Effector memory CD8-positive, alpha-beta T cell (primary cell): ENCODE measurements around the gene XRN1.
A peak's percentile ranks its signal among the peaks of the same experiment; 100 is the strongest.

ENCODE experiments used
- ATAC-seq: fragments of 150-1000 bp; cut with Tn5 transposase; replicated peaks from 2 replicates; pipeline ENCODE4 v1.10.0; 2021; ENCODE audit warnings: mild to moderate bottlenecking, moderate library complexity
- DNase-seq, 3 experiments: peaks; one replicate each; pipeline ENCODE4 v3.0.0; 2021
- H3K27ac Mint-ChIP-seq, 2 donors: one replicate each; pipeline ENCODE4 v1.8.0; 2022; ENCODE audit warnings: mild to moderate bottlenecking in 2 of 2, mixed read lengths in 2 of 2, moderate library complexity in 2 of 2
- H3K27me3 Mint-ChIP-seq, 2 donors: one replicate each; pipeline ENCODE4 v1.8.0; 2022; ENCODE audit warnings: mixed read lengths in 2 of 2
- H3K36me3 Mint-ChIP-seq: one replicate; pipeline ENCODE4 v1.8.0; 2022; ENCODE audit warnings: mild to moderate bottlenecking, moderate library complexity, mixed read lengths; ENCODE audit not compliant: insufficient read depth
- H3K4me1 Mint-ChIP-seq, 2 donors: one replicate each; pipeline ENCODE4 v1.8.0; 2022; ENCODE audit warnings: low read depth in 2 of 2, mixed read lengths in 2 of 2
- H3K4me3 Mint-ChIP-seq, 2 donors: one replicate each; pipeline ENCODE4 v1.8.0; 2022; ENCODE audit warnings: mild to moderate bottlenecking in 2 of 2, mixed read lengths in 2 of 2, moderate library complexity in 2 of 2
- H3K9me3 Mint-ChIP-seq, 2 donors: one replicate each; pipeline ENCODE4 v1.8.0; 2022; ENCODE audit warnings: mixed read lengths in 2 of 2
- total RNA-seq, 9 experiments: gene quantifications; one replicate each; lab custom pipeline; 2026; lab: John Stamatoyannopoulos, UW

XRN1 gene
- 138 to 369 (median 258) reads per million in 9 experiments for total RNA-seq

DNA sequence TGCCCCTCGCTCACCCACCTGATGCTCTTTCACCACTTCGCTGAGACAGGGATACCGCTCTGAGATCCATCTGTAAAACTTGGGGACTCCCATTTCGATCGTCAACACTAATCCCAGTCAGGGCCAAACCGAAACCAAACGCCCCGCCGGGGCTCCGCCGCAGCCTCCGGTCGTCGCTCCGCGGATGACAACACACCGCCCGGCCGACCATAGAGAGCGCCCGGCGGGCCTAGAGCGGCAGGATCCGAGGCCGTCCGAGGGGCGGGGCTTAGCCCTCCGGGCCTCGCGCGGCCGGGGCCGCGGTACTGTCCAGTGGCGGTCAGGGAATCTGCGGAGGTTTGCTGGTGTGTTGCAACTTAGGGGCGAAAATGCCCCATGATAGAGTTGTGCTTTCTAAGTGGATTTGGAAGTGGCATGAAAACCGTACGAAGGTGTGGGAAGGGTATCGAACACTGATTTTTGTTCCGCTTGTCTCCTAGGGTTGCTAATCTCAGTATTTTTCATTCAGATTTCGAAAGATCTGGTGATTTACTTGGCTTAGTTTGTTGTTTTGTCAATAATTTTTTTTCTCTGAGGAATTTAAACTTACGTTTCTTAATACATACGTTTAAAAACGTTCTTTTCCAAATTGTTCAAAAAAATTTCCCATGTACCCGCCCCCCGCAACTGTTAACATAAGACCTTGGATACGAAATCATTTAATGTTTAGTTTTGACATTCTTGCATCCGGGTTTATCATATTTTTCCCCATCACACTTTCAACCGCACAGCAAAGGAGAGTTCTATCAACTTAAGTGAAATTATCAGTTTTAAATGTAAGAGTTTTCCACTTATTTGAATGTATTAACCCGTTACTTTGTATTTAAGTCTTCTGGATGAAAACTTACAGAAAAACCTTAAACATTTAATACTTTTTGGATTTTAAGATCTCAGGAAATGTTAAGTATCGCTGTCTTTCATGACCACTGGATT is at the start of gene XRN1:
Gene XRN1 (minus strand): TSS at position 186 of the 972 bp plus-strand sequence. CDS start 93 bp downstream, at position 93.
- Mint-ChIP-seq H3K27ac (peak within 1 kb of the TSS; percentile 99 to 100), H3K4me1 (peaks cover 27 to 39% of the 10 kb centered on the region in 2 donors), H3K9me3 (no peaks in the 10 kb centered on the region), H3K4me3 (peak within 1 kb of the TSS; percentile 97 to 98), H3K36me3 (peaks cover 30% of the 10 kb centered on the region), H3K27me3 (no peaks in the 10 kb centered on the region)
- peak; percentile 95 to 97 (median 96) for DNase-seq
- peak; percentile 95 for ATAC-seq

GRCh38 chr3:142495103-142495502 is 47.3 kb upstream of the XRN1 start:
- Mint-ChIP-seq H3K27ac (no peak overlapping the region), H3K9me3 (no peaks in the 10 kb centered on the region), H3K27me3 (no peaks in the 10 kb centered on the region), H3K36me3 (peaks cover 71% of the 10 kb centered on the region), H3K4me3 (no peak overlapping the region), H3K4me1 (no peaks in the 10 kb centered on the region)
- no peak for ATAC-seq
- DNase-seq, result no peak

DNA sequence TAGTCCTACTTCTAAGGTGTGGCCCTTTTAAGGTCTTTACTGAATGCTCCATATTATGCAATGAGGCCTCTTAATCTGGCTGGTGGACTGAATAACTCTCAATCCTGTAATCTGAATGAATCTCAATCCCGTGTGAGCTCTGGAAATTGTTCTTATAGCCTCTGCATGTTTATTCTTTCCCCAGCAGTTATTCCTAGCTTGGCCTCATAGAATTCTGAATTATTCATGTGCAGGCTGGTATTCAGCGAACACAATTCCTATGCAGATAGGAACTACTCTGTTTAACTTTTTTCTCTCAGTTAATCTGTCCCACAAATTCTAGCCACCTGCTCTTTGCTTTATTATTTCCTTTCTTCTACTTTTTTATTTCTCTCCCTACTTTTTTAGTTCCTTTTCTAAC is 44.3 kb upstream of the XRN1 start:
- no peak for ATAC-seq
- H3K27ac Mint-ChIP-seq, result no peak overlapping the region

DNA sequence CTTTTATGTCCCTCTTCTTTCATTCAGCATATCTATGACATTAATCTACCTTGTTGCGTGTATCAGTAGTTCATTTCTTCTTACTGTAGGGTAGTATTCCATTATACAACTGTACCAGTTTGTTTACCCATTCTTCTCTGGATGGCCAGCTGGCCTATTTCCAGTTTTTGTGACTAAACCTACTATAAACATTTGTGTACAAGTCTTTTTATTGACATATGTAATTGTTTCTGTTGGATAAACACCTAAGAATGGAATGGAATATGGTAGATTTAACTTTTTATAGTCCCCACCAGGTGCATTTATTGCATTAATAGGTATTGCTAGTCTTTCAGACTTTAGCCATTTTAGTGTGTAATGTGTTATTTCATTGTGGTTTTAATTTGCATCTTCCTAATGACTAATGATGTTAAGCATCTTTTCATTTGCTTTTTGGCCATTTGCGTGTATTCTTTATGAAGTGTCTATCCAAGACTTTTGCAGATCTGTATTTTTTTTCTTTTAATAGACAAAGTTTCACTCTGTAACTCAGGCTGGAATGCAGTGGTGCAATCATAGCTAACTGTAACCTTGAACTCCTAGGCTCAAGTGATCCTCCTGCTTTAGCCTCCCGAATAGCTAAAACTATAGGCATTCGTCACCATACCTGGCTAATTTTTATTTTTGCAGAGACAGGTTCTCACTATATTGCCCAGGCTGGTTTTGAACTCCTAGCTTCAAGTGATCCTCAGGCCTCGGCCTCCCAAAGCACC is 41.9 kb upstream of the XRN1 start:
- H3K4me3 Mint-ChIP-seq, result no peak overlapping the region

More for the DNA sequence above, 44.3 kb upstream of the XRN1 start:
- no peaks in the 10 kb centered on the region for H3K9me3 Mint-ChIP-seq
- no peak for DNase-seq
- H3K4me3 Mint-ChIP-seq, result no peak overlapping the region
- H3K4me1 Mint-ChIP-seq, result peaks cover 0 to 3% of the 10 kb centered on the region in 2 donors
- no peaks in the 10 kb centered on the region for H3K27me3 Mint-ChIP-seq
- peaks cover 63% of the 10 kb centered on the region for H3K36me3 Mint-ChIP-seq

GRCh38 chr3:142484912-142485435 is 37.1 kb upstream of the XRN1 start:
- Mint-ChIP-seq H3K4me3 (no peak overlapping the region), H3K27ac (no peak overlapping the region), H3K9me3 (no peaks in the 10 kb centered on the region), H3K27me3 (no peaks in the 10 kb centered on the region), H3K4me1 (peaks cover 0 to 3% of the 10 kb centered on the region in 2 donors), H3K36me3 (peaks cover 49% of the 10 kb centered on the region)
- DNase-seq, result no peak
- ATAC-seq, result no peak

More for the DNA sequence above, 41.9 kb upstream of the XRN1 start:
- H3K9me3 Mint-ChIP-seq, result no peaks in the 10 kb centered on the region
- DNase-seq (no peak), ATAC-seq (no peak)
- H3K27ac Mint-ChIP-seq, result no peak overlapping the region
- H3K4me1 Mint-ChIP-seq, result peaks cover 0 to 3% of the 10 kb centered on the region in 2 donors
- H3K36me3 Mint-ChIP-seq, result peaks cover 77% of the 10 kb centered on the region
- H3K27me3 Mint-ChIP-seq, result no peaks in the 10 kb centered on the region

GRCh38 chr3:142481196-142481595 is 33.4 kb upstream of the XRN1 start:
- Mint-ChIP-seq H3K36me3 (peaks cover 31% of the 10 kb centered on the region), H3K4me3 (no peak overlapping the region), H3K27ac (no peak overlapping the region), H3K27me3 (no peaks in the 10 kb centered on the region), H3K9me3 (no peaks in the 10 kb centered on the region), H3K4me1 (peaks cover 0 to 3% of the 10 kb centered on the region in 2 donors)
- no peak for DNase-seq
- ATAC-seq, result no peak

DNA sequence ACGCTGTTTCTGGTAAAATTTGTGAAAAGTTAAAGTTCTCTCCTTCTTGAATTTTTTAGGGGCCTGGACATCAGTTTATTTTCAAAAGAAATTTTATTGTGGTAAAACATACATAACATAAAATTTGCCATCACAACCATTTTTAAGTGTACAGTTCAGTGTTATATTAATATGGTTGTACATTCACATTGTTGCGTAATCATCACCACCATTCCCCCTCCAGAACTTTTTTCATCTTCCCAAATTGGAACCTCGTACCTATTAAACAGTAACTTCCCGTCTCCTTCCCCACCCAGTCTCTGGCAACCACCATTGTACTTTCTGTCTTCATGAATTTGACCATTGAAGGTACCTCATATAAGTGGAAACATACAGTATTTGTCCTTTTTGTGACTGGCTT is 23.0 kb upstream of the XRN1 start:
- no peaks in the 10 kb centered on the region for H3K4me1 Mint-ChIP-seq
- no peaks in the 10 kb centered on the region for H3K27me3 Mint-ChIP-seq
- no peak overlapping the region for H3K27ac Mint-ChIP-seq
- no peak overlapping the region for H3K4me3 Mint-ChIP-seq
- DNase-seq, result no peak
- H3K36me3 Mint-ChIP-seq, result peaks cover 6% of the 10 kb centered on the region
- no peak for ATAC-seq
- no peaks in the 10 kb centered on the region for H3K9me3 Mint-ChIP-seq

DNA sequence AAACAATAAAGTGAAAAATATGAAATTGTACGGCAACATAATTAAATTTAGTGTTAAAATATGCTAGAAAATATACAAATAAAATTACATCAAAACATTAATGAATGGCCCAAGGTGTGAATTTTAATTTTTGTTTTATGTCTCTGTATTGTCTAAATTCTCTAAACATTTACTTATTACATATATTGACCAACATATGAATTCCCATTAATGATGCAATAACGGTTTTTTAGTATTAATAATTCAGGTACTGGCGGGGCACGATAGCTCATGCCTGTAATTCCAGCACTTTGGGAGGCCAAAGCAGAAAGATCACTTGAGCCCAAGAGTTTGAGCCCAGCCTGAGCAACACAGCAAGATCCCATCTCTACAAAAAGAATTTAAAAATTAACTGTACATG is 20.6 kb upstream of the XRN1 start:
- Mint-ChIP-seq H3K4me3 (no peak overlapping the region), H3K36me3 (peaks cover 12% of the 10 kb centered on the region), H3K9me3 (no peaks in the 10 kb centered on the region), H3K27me3 (no peaks in the 10 kb centered on the region), H3K4me1 (no peaks in the 10 kb centered on the region), H3K27ac (no peak overlapping the region)
- ATAC-seq (no peak), DNase-seq (no peak)

- Mint-ChIP-seq H3K27me3 (no peaks in the 10 kb centered on the region), H3K4me1 (no peaks in the 10 kb centered on the region), H3K27ac (no peak overlapping the region), H3K9me3 (no peaks in the 10 kb centered on the region), H3K36me3 (peaks cover 8% of the 10 kb centered on the region), H3K4me3 (no peak overlapping the region)
- no peak for ATAC-seq
- no peak for DNase-seq
Observed at GRCh38 chr3:142467768-142468167, 19.9 kb upstream of the XRN1 start.

DNA sequence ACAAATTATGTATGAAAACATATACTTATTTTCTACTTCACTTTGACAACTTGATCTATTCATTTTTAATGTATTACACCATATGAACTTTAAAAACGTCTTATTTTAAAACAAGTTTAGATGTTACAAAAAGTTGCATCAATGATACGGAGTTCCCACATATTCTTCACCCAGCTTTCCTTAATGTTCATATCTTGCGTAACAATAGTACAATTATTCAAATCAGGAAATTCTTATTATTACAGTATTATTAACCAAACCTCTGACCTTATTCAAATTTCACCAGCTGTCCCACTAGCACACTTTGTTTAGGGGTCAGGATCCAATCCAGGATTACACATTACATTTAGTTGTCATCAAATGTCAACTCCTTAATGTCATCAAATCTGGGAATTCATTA is 12.9 kb upstream of the XRN1 start:
- no peaks in the 10 kb centered on the region for H3K9me3 Mint-ChIP-seq
- no peaks in the 10 kb centered on the region for H3K27me3 Mint-ChIP-seq
- no peaks in the 10 kb centered on the region for H3K4me1 Mint-ChIP-seq
- ATAC-seq, result no peak
- no peak for DNase-seq
- no peak overlapping the region for H3K27ac Mint-ChIP-seq
- H3K36me3 Mint-ChIP-seq, result peaks cover 21% of the 10 kb centered on the region
- no peak overlapping the region for H3K4me3 Mint-ChIP-seq

GRCh38 chr3:142459929-142460328 is 12.1 kb upstream of the XRN1 start:
- H3K9me3 Mint-ChIP-seq, result no peaks in the 10 kb centered on the region
- peaks cover 19% of the 10 kb centered on the region for H3K36me3 Mint-ChIP-seq

DNA sequence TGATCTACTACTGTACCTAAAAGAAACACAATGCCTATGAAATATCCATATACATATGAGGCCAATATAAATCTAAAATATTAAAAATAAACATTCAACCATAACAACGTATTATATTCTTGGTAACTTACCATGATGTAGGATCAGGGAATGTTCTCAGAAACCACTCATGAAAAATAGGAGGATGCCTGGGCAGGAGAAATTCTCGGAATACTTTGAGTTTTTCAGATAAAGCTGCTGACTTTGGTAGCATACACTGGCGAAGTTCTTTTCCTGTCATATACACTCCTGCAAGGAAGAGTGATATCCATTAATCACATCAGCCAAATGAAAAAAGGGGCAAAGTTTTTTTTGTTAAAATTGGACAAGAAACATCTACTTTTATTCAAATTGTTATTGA is 11.3 kb upstream of the XRN1 start:
- Mint-ChIP-seq H3K36me3 (peaks cover 21% of the 10 kb centered on the region), H3K9me3 (no peaks in the 10 kb centered on the region), H3K4me3 (no peak overlapping the region), H3K27me3 (no peaks in the 10 kb centered on the region), H3K4me1 (no peaks in the 10 kb centered on the region), H3K27ac (no peak overlapping the region)
- ATAC-seq, result no peak
- no peak for DNase-seq

More at GRCh38 chr3:142459929-142460328, 12.1 kb upstream of the XRN1 start:
- DNase-seq (no peak), ATAC-seq (no peak)
- H3K4me1 Mint-ChIP-seq, result no peaks in the 10 kb centered on the region
- no peak overlapping the region for H3K27ac Mint-ChIP-seq
- no peak overlapping the region for H3K4me3 Mint-ChIP-seq
- no peaks in the 10 kb centered on the region for H3K27me3 Mint-ChIP-seq

- DNase-seq (no peak), ATAC-seq (no peak)
- no peak overlapping the region for H3K4me3 Mint-ChIP-seq
- no peaks in the 10 kb centered on the region for H3K27me3 Mint-ChIP-seq
- no peaks in the 10 kb centered on the region for H3K9me3 Mint-ChIP-seq
- no peak overlapping the region for H3K27ac Mint-ChIP-seq
- peaks cover 9 to 20% of the 10 kb centered on the region in 2 donors for H3K4me1 Mint-ChIP-seq
- peaks cover 26% of the 10 kb centered on the region for H3K36me3 Mint-ChIP-seq
Observed at GRCh38 chr3:142450881-142451280, 3.0 kb upstream of the XRN1 start.
